Cardiac ventricle fibroblast (primary cell): ENCODE measurements around the gene FRMD3. TPM values are rescaled to one million over a fixed set of nuclear protein-coding genes. Genes with fewer than 3 reads are reported as not detected.

Experiments
- total RNA-seq: library from RNA; depleted of rRNA; stranded (reverse); fragments of >200 nt; gene quantifications from 2 replicates; pipeline ENCODE4 v1.2.3, GENCODE V29; 2015

The FRMD3 gene
- under 0.01 and 0.05 TPM in 2 replicates for total RNA-seq

GRCh38 chr9:83538172-83538889 lies at the start of gene FRMD3:
FRMD3 (minus strand) TSS chr9:83538401; CDS start chr9:83538231, 170 bp downstream.

Other genes with a start within 250 kb of the FRMD3 start
- 1.8 and 4.2 TPM in 2 replicates for gene IDNK, start 84.7 kb upstream of the FRMD3 start, total RNA-seq
- gene UBQLN1, start 169.6 kb upstream of the FRMD3 start, total RNA-seq, result 59.1 and 65.6 TPM in 2 replicates